NCI-H748 (cell line): ENCODE results near the gene TACC2.

ENCODE experiments used
- DNase-seq: peaks from one replicate; lab custom pipeline; 2025; ENCODE audit not compliant: unreplicated experiment; lab: John Stamatoyannopoulos, UW

Gene TACC2

GRCh38 chr10:122264931-122265330 lies 276.0 kb downstream of the TACC2 start:
- no peak for DNase-seq

- no peak for DNase-seq
Observed at GRCh38 chr10:122265896-122266295, 276.9 kb downstream of the TACC2 start.

GRCh38 chr10:122267849-122268737 lies 279.1 kb downstream of the TACC2 start:
- DNase-seq: peak; percentile 28

GRCh38 chr10:122269059-122269687 lies 280.2 kb downstream of the TACC2 start:
- no peak for DNase-seq

GRCh38 chr10:122271076-122271475 lies 282.1 kb downstream of the TACC2 start, which contains the start of gene BTBD16:
BTBD16 (plus strand) TSS chr10:122271296; CDS start chr10:122275082, 3,786 bp downstream.
- DNase-seq: no peak

GRCh38 chr10:122273966-122274545 lies 285.1 kb downstream of the TACC2 start:
- DNase-seq: no peak

GRCh38 chr10:122276611-122277208 lies 287.7 kb downstream of the TACC2 start:
- no peak for DNase-seq

GRCh38 chr10:122277526-122278136 lies 288.7 kb downstream of the TACC2 start:
- DNase-seq: no peak

- peak; percentile 51 for DNase-seq
Observed at GRCh38 chr10:122279725-122280141, 290.8 kb downstream of the TACC2 start.

- no peak for DNase-seq
Observed at GRCh38 chr10:122280156-122280555, 291.2 kb downstream of the TACC2 start.

GRCh38 chr10:122281018-122281626 lies 292.2 kb downstream of the TACC2 start:
- no peak for DNase-seq

GRCh38 chr10:122281751-122282150 lies 292.8 kb downstream of the TACC2 start:
- DNase-seq: no peak

- no peak for DNase-seq
Observed at GRCh38 chr10:122282253-122282671, 293.3 kb downstream of the TACC2 start.

- DNase-seq: no peak
Observed at GRCh38 chr10:122282909-122283308, 293.9 kb downstream of the TACC2 start.

- no peak for DNase-seq
Observed at GRCh38 chr10:122285506-122286444, 296.8 kb downstream of the TACC2 start.

GRCh38 chr10:122286867-122287266 lies 297.9 kb downstream of the TACC2 start:
- no peak for DNase-seq

- no peak for DNase-seq
Observed at GRCh38 chr10:122287570-122287969, 298.6 kb downstream of the TACC2 start.

GRCh38 chr10:122288262-122288661 lies 299.3 kb downstream of the TACC2 start:
- no peak for DNase-seq

GRCh38 chr10:122288917-122289316 lies 300.0 kb downstream of the TACC2 start:
- no peak for DNase-seq
